Glutamatergic neuron (in vitro differentiated cells): ENCODE data around the gene CCDC110. TPM values are rescaled to one million over a fixed set of nuclear protein-coding genes. Genes with fewer than 3 reads are reported as not detected.

ENCODE experiments used
- DNase-seq: peaks from one replicate; pipeline ENCODE4 v3.0.0; 2022
- H3K27ac Mint-ChIP-seq: one replicate; pipeline ENCODE4 v1.8.0; 2020; ENCODE audit warnings: mild to moderate bottlenecking, mixed read lengths, inconsistent platforms; ENCODE audit not compliant: unreplicated experiment
- H3K27me3 Mint-ChIP-seq: one replicate; pipeline ENCODE4 v1.8.0; 2020; ENCODE audit warnings: mild to moderate bottlenecking, moderate library complexity, mixed read lengths, inconsistent platforms; ENCODE audit not compliant: unreplicated experiment
- H3K36me3 Mint-ChIP-seq: one replicate; pipeline ENCODE4 v1.8.0; 2020; ENCODE audit warnings: mild to moderate bottlenecking, mixed read lengths, inconsistent platforms; ENCODE audit not compliant: unreplicated experiment
- H3K4me1 Mint-ChIP-seq: one replicate; pipeline ENCODE4 v1.8.0; 2020; ENCODE audit warnings: mild to moderate bottlenecking, low read depth, mixed read lengths, inconsistent platforms; ENCODE audit not compliant: unreplicated experiment
- H3K4me3 Mint-ChIP-seq: one replicate; pipeline ENCODE4 v1.8.0; 2020; ENCODE audit warnings: mild to moderate bottlenecking, mixed read lengths, inconsistent platforms; ENCODE audit not compliant: unreplicated experiment
- H3K9me3 Mint-ChIP-seq: one replicate; pipeline ENCODE4 v1.8.0; 2020; ENCODE audit warnings: mild to moderate bottlenecking, moderate library complexity, mixed read lengths, inconsistent platforms; ENCODE audit not compliant: unreplicated experiment
- total RNA-seq: library from RNA; stranded (reverse); fragmentation: NEBNext Ultra II Directional; extraction: Animal tissue kit (Norgen Biotek cat#: 25700); gene quantifications from one replicate; pipeline ENCODE4 v1.2.1, GENCODE V29; 2021; ENCODE audit not compliant: unreplicated experiment
- TF ChIP-seq, protein P1 (sequence below): fragments of 200-600 bp; sonication (generic); IDR thresholded peaks from one replicate; pipeline ENCODE4 v1.5.0; 2021; ENCODE audit not compliant: partially characterized antibody, unreplicated experiment

Gene CCDC110
- total RNA-seq, 1 donor from 2014 or later, result 1.3 TPM

DNA sequence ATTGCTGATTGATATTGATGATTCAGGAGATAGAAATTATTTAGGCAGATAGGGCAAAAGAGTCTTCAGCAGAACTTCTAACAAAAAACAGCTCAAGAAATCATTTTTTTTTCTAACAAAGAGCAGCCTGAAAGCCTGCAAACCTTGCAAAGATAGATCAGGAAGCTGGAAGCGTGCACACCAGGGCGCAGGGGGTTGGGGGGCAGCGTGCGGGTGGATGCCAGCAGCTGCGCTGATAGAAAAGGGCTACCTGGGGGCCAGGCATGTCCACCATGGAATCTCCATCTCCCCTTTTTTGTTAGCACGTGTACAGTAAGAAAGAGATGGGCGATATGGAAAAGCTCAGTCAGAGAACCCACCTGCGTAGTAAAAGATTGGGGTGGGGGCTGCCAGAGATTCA, 1.7 kb upstream of the CCDC110 start:
- Mint-ChIP-seq H3K27me3 (peaks cover 7% of the 10 kb centered on the region), H3K9me3 (peaks cover 2% of the 10 kb centered on the region), H3K4me3 (no peak overlapping the region), H3K36me3 (peaks cover 9% of the 10 kb centered on the region), H3K4me1 (peaks cover 2% of the 10 kb centered on the region), H3K27ac (no peak overlapping the region)
- no peak for DNase-seq
- TF ChIP-seq, protein P1, sequence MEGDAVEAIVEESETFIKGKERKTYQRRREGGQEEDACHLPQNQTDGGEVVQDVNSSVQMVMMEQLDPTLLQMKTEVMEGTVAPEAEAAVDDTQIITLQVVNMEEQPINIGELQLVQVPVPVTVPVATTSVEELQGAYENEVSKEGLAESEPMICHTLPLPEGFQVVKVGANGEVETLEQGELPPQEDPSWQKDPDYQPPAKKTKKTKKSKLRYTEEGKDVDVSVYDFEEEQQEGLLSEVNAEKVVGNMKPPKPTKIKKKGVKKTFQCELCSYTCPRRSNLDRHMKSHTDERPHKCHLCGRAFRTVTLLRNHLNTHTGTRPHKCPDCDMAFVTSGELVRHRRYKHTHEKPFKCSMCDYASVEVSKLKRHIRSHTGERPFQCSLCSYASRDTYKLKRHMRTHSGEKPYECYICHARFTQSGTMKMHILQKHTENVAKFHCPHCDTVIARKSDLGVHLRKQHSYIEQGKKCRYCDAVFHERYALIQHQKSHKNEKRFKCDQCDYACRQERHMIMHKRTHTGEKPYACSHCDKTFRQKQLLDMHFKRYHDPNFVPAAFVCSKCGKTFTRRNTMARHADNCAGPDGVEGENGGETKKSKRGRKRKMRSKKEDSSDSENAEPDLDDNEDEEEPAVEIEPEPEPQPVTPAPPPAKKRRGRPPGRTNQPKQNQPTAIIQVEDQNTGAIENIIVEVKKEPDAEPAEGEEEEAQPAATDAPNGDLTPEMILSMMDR, result no peak

DNA sequence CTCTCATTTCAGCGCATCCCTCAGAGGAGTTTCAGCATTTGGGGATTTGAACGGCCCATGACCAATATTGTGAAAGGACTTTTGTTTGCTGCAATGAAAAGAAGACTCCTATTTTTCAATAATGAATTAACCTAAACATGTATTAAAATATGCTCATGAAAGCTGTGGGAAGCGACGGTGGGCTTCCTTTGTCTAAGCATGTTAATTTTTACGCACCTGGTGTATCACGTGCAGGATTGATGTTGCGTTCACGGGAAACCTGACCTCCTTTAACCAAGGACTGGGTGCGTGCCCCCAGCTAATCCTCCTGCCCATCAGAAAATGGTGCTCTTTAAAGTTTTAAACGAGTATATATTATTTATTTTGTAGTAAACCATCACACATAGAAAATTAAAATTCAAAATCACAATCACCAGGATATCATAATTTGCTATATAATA, 590 bp upstream of the CCDC110 start:
- Mint-ChIP-seq H3K9me3 (peaks cover 2% of the 10 kb centered on the region), H3K4me1 (peaks cover 2% of the 10 kb centered on the region), H3K27ac (peak overlapping the region; percentile 45), H3K36me3 (peaks cover 9% of the 10 kb centered on the region), H3K27me3 (peaks cover 5% of the 10 kb centered on the region), H3K4me3 (peak overlapping the region; percentile 86)
- DNase-seq, result no peak
- TF ChIP-seq, protein P1, result no peak

DNA sequence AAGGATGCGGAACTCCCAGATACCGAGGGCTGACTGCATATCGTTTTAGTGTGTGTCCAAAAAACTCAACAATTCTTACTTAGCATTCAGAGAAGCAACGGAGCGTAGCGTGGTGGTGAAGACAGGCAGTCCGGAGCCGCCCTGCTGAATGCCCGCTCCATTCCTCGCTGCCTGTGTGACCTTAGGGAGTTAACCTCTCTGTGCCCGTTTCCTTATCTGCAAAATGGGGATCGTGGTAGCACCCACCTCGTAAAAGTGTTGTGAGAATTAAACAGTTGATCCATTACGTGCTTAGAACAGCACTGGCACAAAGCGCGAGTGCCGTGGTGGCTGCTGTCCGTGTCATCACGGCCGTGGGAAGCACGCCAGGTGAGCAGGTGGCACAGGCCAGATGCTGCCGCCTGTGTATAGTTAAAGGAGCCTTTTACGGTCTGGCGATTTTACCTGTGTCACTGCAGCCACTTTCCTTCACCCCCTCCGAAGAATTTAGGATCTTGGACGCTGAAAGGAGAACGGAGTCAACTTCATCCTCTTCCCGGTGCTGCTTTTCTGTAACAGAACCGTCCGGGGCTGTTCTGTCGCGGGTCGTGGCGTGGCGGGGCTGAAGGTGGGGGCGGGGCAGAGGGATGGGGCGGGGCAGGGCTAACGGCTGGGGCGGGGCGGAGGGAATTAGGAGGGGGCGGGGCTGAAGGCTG, 885 bp downstream of the CCDC110 start:
- Mint-ChIP-seq H3K9me3 (peaks cover 3% of the 10 kb centered on the region), H3K36me3 (peaks cover 9% of the 10 kb centered on the region), H3K27ac (peak overlapping the region; percentile 60), H3K27me3 (peaks cover 5% of the 10 kb centered on the region), H3K4me3 (peak overlapping the region; percentile 83), H3K4me1 (peaks cover 3% of the 10 kb centered on the region)
- TF ChIP-seq, protein P1, result no peak
- peak; percentile 28 for DNase-seq

GRCh38 chr4:185469580-185470154, 1.9 kb downstream of the CCDC110 start:
- H3K27me3 Mint-ChIP-seq, result peaks cover 9% of the 10 kb centered on the region
- peaks cover 6% of the 10 kb centered on the region for H3K9me3 Mint-ChIP-seq
- TF ChIP-seq, protein P1, result no peak
- H3K36me3 Mint-ChIP-seq, result peaks cover 9% of the 10 kb centered on the region
- no peak for DNase-seq
- no peak overlapping the region for H3K27ac Mint-ChIP-seq
- no peak overlapping the region for H3K4me3 Mint-ChIP-seq
- peaks cover 9% of the 10 kb centered on the region for H3K4me1 Mint-ChIP-seq

GRCh38 chr4:185468999-185469398, 2.5 kb downstream of the CCDC110 start:
- TF ChIP-seq, protein P1, result no peak
- H3K27me3 Mint-ChIP-seq, result peaks cover 9% of the 10 kb centered on the region
- H3K4me3 Mint-ChIP-seq, result no peak overlapping the region
- H3K36me3 Mint-ChIP-seq, result peaks cover 9% of the 10 kb centered on the region
- no peak for DNase-seq
- peaks cover 6% of the 10 kb centered on the region for H3K9me3 Mint-ChIP-seq
- no peak overlapping the region for H3K27ac Mint-ChIP-seq
- H3K4me1 Mint-ChIP-seq, result peaks cover 12% of the 10 kb centered on the region
